ENCODE results near the gene SH3YL1. TPM values are rescaled to one million over a fixed set of nuclear protein-coding genes. Genes with fewer than 3 reads are reported as not detected.

SH3YL1 gene
- total and polyA plus RNA-seq, 2 of the 4 experiments (the other 2 are of a cell fraction) = 18.1 to 21.2 TPM

GRCh38 chr2:287471-287885 is 23.6 kb upstream of the SH3YL1 start:
- TF ChIP-seq BHLHE40 (IDR thresholded peaks at IDR 0.05; ENCODE audit: low read depth, low read length) (no peak), ELK1 (IDR thresholded peaks at IDR 0.05; ENCODE audit: borderline replicate concordance, low read depth, low read length) (no peak), SMC3 (IDR thresholded peaks at IDR 0.05; ENCODE audit: low read depth, low read length) (no peak), CHD1 (IDR thresholded peaks at IDR 0.05; ENCODE audit: low read depth, low read length) (no peak), POLR2A (IDR thresholded peaks at IDR 0.05; ENCODE audit: low read depth, low read length) (no peak), CEBPB (IDR thresholded peaks at IDR 0.05; ENCODE audit: low read depth, low read length) (no peak), MXI1 (IDR thresholded peaks at IDR 0.05; ENCODE audit: borderline replicate concordance, low read depth, low read length) (no peak), RFX5 (IDR thresholded peaks at IDR 0.05; ENCODE audit: low read depth, low read length) (no peak), FOS (IDR thresholded peaks at IDR 0.05; ENCODE audit: low read depth, low read length) (no peak), RAD21 (IDR thresholded peaks at IDR 0.05; ENCODE audit: low read length) (no peak), RCOR1 (IDR thresholded peaks at IDR 0.05; ENCODE audit: insufficient replicate concordance, low read length) (no peak)
- TF ChIP-seq, protein P1, sequence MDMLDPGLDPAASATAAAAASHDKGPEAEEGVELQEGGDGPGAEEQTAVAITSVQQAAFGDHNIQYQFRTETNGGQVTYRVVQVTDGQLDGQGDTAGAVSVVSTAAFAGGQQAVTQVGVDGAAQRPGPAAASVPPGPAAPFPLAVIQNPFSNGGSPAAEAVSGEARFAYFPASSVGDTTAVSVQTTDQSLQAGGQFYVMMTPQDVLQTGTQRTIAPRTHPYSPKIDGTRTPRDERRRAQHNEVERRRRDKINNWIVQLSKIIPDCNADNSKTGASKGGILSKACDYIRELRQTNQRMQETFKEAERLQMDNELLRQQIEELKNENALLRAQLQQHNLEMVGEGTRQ (IDR thresholded peaks at IDR 0.05; ENCODE audit: low read depth, low read length) = no peak
- TF ChIP-seq, protein P2, sequence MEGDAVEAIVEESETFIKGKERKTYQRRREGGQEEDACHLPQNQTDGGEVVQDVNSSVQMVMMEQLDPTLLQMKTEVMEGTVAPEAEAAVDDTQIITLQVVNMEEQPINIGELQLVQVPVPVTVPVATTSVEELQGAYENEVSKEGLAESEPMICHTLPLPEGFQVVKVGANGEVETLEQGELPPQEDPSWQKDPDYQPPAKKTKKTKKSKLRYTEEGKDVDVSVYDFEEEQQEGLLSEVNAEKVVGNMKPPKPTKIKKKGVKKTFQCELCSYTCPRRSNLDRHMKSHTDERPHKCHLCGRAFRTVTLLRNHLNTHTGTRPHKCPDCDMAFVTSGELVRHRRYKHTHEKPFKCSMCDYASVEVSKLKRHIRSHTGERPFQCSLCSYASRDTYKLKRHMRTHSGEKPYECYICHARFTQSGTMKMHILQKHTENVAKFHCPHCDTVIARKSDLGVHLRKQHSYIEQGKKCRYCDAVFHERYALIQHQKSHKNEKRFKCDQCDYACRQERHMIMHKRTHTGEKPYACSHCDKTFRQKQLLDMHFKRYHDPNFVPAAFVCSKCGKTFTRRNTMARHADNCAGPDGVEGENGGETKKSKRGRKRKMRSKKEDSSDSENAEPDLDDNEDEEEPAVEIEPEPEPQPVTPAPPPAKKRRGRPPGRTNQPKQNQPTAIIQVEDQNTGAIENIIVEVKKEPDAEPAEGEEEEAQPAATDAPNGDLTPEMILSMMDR (conservative IDR thresholded peaks at IDR 0.05; ENCODE audit: low read depth, low read length) = no peak
- WGBS, 2 experiments (ENCODE audit: extremely low coverage in 2 of 2, insufficient read length in 1 of 2) = 4% methylated on average over 21 of the region's 46 CpGs; no CpG with 5 or more reads in 1 of the 2 experiments
- peak; percentile 29 for DNase-seq

More at GRCh38 chr2:287471-287885, 23.6 kb upstream of the SH3YL1 start:
- ChIA-PET POLR2A (ENCODE audit: unreplicated experiment) (no interaction called here), CTCF (interaction anchor here (0.6 kb wide), 1 partner anchor 13 kb away, joined by 3 read pairs; no protein-coding TSS in a partner anchor)
- Histone ChIP-seq H2BK15ac (ENCODE audit: low read depth, low read length) (no peak overlapping the region), H3K18ac (ENCODE audit: low read depth, low read length) (no peak overlapping the region), H3K4me3 (ENCODE audit: insufficient read depth, low read depth, low read length) (peak overlapping the region; percentile 2; the same call in 1 of the 2 replicates), H3K36me3 (ENCODE audit: control insufficient read depth, insufficient read depth, low read length) (no peaks in the 10 kb centered on the region; the same call in 1 of the 2 replicates), H3K4me1 (ENCODE audit: control insufficient read depth, insufficient read depth, low read length) (peaks cover 11% of the 10 kb centered on the region), H4K5ac (ENCODE audit: low read depth, low read length) (no peak overlapping the region), H3K27me3 (ENCODE audit: control insufficient read depth, insufficient read depth, low read length) (peaks cover 24% of the 10 kb centered on the region), H3K27ac (ENCODE audit: insufficient read depth, low read length) (no peak overlapping the region), H3K14ac (replicated peaks; ENCODE audit: low read depth, low read length) (no peak overlapping the region), H3K4me2 (ENCODE audit: low read depth, low read length) (no peak overlapping the region; the same call in 1 of the 2 replicates), H3K4ac (ENCODE audit: low read depth, low read length) (no peak overlapping the region), H4K20me1 (ENCODE audit: insufficient read depth, low read length) (no peaks in the 10 kb centered on the region), H2BK20ac (ENCODE audit: low read depth, low read length) (no peak overlapping the region), H3K23ac (ENCODE audit: low read depth, low read length) (no peak overlapping the region), H3K9me1 (ENCODE audit: insufficient read depth, low read length) (0 out of 2 replicates have a peak, but pooled peaks cover 9% of the 10 kb centered on the region), H3K9ac (ENCODE audit: low read depth, low read length) (no peak overlapping the region), H3K56ac (ENCODE audit: extremely low read depth, insufficient read depth, low read length) (no peak overlapping the region), H2AK9ac (replicated peaks; ENCODE audit: low read depth, low read length, poor library complexity) (no peak overlapping the region), H3K79me1 (ENCODE audit: low read depth in 1 of 2, low read length in 2 of 2) (no peaks in the 10 kb centered on the region), H2BK120ac (ENCODE audit: low read depth, low read length) (no peak overlapping the region), H2AFZ (replicated peaks; ENCODE audit: low read length, poor library complexity) (no peak overlapping the region), H3K9me3 (ENCODE audit: control insufficient read depth, insufficient read depth, low read length) (no peaks in the 10 kb centered on the region), H4K8ac (ENCODE audit: low read depth in 2 of 2, low read length in 2 of 2) (no peak overlapping the region), H2BK5ac (ENCODE audit: low read depth, low read length, poor library complexity, severe bottlenecking) (no peak overlapping the region), H4K91ac (ENCODE audit: insufficient read depth, low read depth, low read length) (no peak overlapping the region), H2AK5ac (ENCODE audit: low read depth, low read length) (no peak overlapping the region)
- in situ Hi-C loops (cut with MboI; ENCODE audit: low sequenced_read_pairs) (no loop called here), intact Hi-C loops (cut with micrococcal nuclease) (no loop called here), dilution Hi-C loops (cut with HindIII; ENCODE audit: low sequenced_read_pairs, unreplicated experiment) (no loop called here)
- ATAC-seq (ENCODE audit: low read depth) = peak; percentile 27
- BruUV-seq (replicated peaks) = no TSS peak

Measured in IMR-90 (cell line).